Measurements from ENCODE around the gene KDM6B. TPM values are rescaled to one million over a fixed set of nuclear protein-coding genes. Genes with fewer than 3 reads are reported as not detected.

The KDM6B gene
- total and polyA plus RNA-seq, 2 donors: 7.9 to 17.3 TPM

DNA sequence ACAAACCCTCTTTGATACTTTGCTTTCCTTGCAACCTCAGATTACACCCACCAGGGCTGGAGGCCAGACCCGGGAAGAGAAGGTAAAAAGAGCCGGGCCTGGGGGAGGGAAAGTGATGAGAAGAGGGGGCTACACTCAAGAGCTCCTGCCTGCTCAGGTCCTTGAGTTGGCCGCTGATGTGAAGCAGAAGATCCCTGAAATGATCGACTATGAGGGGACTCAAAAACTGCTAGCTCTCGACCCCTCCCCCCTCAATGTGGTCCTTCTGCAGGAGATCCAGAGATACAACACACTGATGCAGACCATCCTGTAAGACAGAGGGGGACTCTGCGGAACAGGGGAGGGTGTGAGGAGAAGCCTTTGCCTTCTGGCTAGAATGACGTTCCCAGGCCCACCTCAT, 2.8 kb upstream of the KDM6B start:
- no peak for DNase-seq (ENCODE audit: extremely low spot score)
- 77% methylated on average over 7 of the region's 7 CpGs for WGBS
- no peak overlapping the region for H3K4me3 ChIP-seq (ENCODE audit: low read depth, low read length)
- H3K36me3 ChIP-seq (ENCODE audit: insufficient read depth): no peaks in the 10 kb centered on the region
- H3K27ac ChIP-seq (ENCODE audit: low read depth): no peak overlapping the region
- no peaks in the 10 kb centered on the region for H3K4me1 ChIP-seq (ENCODE audit: insufficient read depth)

DNA sequence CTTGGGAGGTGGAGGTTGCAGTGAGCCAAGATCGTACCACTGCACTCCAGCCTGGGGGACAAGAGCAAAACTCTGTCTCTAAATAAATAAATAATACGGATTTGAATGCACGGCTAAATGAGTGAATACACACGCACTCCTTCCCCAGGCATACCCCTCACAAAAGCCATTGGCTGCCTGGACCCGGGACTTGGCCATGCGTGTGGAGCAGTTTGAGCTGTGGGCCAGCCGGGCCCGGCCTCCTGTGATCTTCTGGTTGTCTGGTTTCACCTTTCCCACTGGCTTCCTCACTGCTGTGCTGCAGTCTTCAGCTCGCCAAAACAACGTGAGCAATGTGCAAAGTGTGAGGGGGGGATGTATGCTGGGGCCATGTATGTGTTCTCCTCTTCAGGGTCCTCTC, 1.6 kb upstream of the KDM6B start:
- DNase-seq (ENCODE audit: extremely low spot score): no peak
- H3K4me3 ChIP-seq (ENCODE audit: low read depth, low read length): no peak overlapping the region
- H3K36me3 ChIP-seq (ENCODE audit: insufficient read depth): no peaks in the 10 kb centered on the region
- 84% methylated on average over 10 of the region's 10 CpGs for WGBS
- H3K4me1 ChIP-seq (ENCODE audit: insufficient read depth): peaks cover 4% of the 10 kb centered on the region
- H3K27ac ChIP-seq (ENCODE audit: low read depth): no peak overlapping the region

DNA sequence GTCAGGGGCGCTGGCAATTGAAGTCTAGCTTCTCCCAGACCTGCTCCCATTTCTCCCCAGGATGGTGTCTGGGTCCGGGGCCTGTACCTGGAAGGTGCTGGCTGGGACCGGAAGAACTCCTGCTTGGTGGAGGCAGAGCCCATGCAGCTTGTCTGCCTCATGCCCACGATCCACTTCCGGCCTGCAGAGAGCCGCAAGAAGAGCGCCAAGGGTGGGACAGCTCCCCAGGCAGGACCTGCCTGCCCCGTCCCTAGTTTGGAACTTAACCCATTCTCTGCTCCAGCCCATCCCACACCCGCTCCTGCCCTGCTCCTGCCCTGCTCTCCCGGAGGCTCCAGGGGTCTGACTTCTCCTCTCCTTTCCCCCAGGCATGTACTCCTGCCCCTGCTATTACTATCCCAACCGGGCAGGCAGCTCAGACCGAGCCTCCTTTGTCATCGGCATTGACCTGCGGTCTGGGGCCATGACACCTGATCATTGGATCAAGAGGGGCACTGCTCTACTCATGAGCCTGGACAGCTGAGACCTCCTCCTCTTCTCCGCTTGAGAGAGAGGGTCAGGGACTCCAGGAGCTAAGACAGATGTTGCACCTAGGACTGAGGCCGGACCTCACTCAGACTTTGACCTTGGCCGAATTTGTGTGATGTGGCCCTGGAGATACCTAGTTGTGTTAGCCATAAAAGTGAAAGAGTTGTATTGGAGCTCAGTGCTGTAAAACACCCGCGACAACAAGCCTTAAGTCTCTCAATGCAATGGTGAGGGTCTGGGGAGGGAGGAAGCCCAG, 814 bp upstream of the KDM6B start:
- no peaks in the 10 kb centered on the region for H3K36me3 ChIP-seq (ENCODE audit: insufficient read depth)
- no peak for DNase-seq (ENCODE audit: extremely low spot score)
- no peak overlapping the region for H3K27ac ChIP-seq (ENCODE audit: low read depth)
- 41% methylated on average over 19 of the region's 19 CpGs for WGBS
- peaks cover 4% of the 10 kb centered on the region for H3K4me1 ChIP-seq (ENCODE audit: insufficient read depth)
- no peak overlapping the region for H3K4me3 ChIP-seq (ENCODE audit: low read depth, low read length)

DNA sequence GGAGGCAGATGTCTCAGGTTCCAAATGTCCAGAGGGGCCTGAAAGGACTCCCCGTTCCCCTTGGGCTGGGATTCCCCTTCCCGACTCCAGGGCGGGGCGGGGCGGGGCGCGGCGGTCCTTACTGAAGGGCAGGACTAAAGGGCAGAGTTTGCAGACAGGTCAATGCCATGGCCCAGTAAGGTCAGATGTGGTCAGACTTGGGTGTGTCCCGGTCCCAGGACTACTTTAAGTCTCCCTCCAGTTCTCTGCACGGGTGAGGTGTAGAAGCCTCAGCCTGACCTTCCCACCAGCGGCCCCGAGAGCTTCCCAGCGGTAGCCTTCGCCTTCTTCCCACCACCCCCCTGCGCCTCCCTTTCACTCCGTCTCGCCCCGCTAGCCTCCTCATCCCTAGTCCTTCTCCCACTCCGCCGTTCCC, 532 bp downstream of the KDM6B start:
- Histone ChIP-seq H3K27ac (ENCODE audit: low read depth) (peak overlapping the region; percentile 93), H3K4me1 (ENCODE audit: insufficient read depth) (peaks cover 4% of the 10 kb centered on the region), H3K36me3 (ENCODE audit: insufficient read depth) (no peaks in the 10 kb centered on the region), H3K4me3 (ENCODE audit: low read depth, low read length) (peak overlapping the region; percentile 80)
- DNase-seq (ENCODE audit: extremely low spot score): no peak
- 1% methylated on average over 20 of the region's 20 CpGs for WGBS

DNA sequence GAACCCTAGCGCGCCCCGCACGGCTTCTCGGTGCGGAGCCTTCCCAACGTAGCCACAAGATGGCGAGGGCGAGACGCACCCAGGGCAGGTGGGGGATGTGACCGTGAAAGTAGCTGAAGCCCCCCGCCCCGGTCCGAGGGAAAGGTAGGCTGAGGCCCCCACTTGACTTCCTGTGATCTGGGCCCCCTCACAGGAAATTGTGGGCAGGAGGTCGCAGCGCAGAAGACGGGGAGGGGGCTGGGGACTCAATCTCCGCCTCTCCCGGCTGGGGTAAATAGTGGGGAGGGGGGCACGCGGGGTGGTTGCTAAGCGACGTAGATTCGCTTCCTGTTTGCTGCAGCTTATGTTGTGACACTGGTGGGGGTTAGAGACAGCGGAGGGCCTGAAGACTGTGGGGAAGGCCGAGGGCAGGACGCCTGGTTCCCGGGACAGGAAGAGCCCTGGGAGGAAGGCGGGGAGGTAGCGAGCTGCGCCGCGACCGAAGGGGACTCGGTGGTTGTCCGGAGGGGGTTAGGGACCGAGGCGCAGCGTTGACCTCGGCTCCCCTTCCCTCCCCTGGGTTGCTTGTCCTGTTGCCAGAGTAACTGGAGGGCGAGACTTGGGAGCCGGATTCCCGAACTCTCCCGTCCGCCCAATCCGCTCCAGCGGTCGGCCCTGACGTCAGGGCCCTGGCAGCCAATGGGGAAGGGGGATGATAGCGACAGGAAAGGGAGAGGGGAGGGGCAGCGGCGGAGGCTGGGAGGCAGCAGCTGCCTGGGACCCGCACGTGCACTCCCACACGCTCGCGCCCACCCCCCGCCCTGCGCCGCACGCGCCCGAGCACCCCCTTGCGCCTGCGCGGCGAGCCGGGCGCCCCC, 1.2 kb downstream of the KDM6B start:
- Histone ChIP-seq H3K4me1 (ENCODE audit: insufficient read depth) (peaks cover 4% of the 10 kb centered on the region), H3K27ac (ENCODE audit: low read depth) (peak overlapping the region; percentile 91), H3K36me3 (ENCODE audit: insufficient read depth) (no peaks in the 10 kb centered on the region), H3K4me3 (ENCODE audit: low read depth, low read length) (peak overlapping the region; percentile 80)
- 1% methylated on average over 68 of the region's 69 CpGs for WGBS
- peak; percentile 95 for DNase-seq (ENCODE audit: extremely low spot score)

DNA sequence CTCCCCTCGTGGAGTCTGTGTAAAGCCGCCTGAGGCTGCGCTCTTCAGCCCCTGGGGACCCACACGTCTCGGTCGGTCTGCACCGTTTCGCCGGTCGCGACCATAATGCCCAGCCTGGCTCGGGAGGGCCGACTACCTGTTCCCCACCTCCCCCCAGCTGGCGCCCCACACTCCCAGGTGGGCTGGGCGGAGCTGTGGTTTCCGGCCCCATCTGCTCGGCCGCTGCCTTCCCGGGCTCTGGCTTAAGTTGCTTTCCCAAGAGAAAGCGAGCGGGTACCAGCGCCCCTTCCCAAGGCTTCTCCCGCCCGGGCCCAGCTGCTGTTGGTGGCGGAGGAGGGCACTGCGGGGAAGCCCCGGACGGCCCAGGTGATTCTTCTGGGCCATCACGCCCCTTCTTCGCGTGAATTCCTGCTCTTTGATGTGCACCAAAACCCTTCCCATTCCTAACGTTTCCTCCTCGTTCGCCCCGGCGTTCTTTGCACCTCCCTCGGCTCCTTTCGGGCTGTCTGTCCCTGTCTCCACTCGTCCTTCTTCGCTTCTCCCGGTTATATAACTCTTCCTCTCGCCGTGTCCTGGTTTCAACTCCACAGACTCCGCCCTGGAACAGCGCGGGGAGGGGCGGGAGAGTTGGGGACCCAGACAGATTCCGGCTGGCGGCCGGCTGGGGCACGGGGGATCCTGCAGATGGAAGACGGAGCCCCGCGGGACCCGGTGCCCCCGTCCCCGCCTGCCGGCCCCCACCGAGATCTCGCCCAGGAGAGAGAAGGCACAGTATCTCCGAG, 2.0 kb downstream of the KDM6B start:
- no peak for DNase-seq (ENCODE audit: extremely low spot score)
- Histone ChIP-seq H3K4me1 (ENCODE audit: insufficient read depth) (peaks cover 4% of the 10 kb centered on the region), H3K4me3 (ENCODE audit: low read depth, low read length) (peak overlapping the region; percentile 80), H3K36me3 (ENCODE audit: insufficient read depth) (no peaks in the 10 kb centered on the region), H3K27ac (ENCODE audit: low read depth) (peak overlapping the region; percentile 91)
- under 1% methylated on average over 61 of the region's 61 CpGs for WGBS

DNA sequence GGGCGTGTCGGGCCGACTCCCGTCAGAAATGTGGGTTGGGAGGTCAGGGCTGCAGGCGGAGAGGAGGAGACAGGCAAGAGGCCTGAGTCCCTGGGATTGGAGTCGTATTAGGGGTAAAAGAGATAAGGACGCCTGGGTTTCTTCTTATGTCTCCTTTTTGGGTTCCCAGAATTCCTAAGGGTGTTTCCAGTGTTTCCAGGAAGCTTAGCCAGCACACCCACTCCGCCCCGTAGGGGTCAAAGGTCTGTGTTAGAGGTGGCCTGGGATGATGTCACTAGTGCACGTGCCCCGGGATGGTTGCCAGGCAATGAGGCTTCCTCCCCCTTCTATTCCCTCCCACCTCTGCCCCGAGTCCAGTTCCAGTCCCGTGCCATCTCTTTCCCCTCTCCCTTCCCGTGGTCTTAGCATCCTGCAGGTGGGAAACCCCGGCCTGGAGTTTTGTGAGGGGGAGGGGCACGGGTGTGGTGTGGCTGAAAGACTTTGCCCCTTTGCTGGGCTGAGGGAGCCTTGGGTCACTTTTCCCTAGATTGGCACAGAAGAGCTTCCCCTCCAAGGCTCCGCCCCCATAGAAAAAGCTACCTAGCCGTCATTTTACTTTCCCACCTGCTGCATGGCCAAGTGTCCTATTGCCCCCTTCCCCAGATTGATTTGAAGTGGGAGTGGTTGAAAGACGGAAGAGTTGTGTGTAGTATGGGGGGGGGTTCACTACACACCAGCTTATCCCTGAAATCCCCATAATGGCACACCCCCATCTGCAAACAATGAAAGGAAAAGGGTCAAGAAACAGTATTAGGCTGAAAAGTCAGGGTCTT, 2.8 kb downstream of the KDM6B start:
- H3K36me3 ChIP-seq (ENCODE audit: insufficient read depth): no peaks in the 10 kb centered on the region
- peak overlapping the region; percentile 91 for H3K27ac ChIP-seq (ENCODE audit: low read depth)
- 3% methylated on average over 19 of the region's 19 CpGs for WGBS
- peak overlapping the region; percentile 80 for H3K4me3 ChIP-seq (ENCODE audit: low read depth, low read length)
- peaks cover 4% of the 10 kb centered on the region for H3K4me1 ChIP-seq (ENCODE audit: insufficient read depth)
- no peak for DNase-seq (ENCODE audit: extremely low spot score)

DNA sequence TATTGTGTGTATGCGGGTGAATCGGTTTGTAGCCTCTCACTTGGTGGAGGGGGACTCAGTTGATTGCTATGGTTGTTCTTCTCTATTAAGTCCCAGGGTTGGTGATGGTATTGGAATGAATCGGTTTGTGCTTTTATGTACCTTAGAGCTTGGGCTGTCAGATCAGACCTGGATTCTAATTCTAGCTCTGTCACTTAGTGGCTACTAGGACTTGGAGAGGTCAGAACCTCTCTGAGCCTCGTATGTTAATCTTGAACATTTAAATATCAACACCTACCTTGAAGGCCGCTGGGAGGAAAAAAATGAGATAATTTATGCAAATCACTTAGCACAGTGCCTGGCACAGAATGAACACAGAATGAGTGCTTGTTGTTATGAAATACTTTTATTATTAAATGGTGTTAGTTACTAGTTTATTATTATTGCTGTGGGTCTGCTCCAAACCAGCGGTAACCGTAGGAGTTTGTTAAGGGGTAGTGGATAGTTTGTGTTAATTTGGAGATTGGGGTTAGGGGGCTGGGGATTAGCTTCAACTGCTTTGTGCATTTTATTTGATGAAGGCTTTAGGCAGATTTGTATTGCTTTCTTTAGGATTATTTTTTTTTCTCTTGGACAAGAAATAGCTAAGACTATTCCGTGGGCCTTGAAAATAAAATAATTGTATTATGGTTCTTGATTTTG, 3.5 kb downstream of the KDM6B start:
- 15% methylated on average over 8 of the region's 8 CpGs for WGBS
- Histone ChIP-seq H3K27ac (ENCODE audit: low read depth) (no peak overlapping the region), H3K36me3 (ENCODE audit: insufficient read depth) (no peaks in the 10 kb centered on the region), H3K4me1 (ENCODE audit: insufficient read depth) (peaks cover 4% of the 10 kb centered on the region), H3K4me3 (ENCODE audit: low read depth, low read length) (peak overlapping the region; percentile 11)
- DNase-seq (ENCODE audit: extremely low spot score): no peak

DNA sequence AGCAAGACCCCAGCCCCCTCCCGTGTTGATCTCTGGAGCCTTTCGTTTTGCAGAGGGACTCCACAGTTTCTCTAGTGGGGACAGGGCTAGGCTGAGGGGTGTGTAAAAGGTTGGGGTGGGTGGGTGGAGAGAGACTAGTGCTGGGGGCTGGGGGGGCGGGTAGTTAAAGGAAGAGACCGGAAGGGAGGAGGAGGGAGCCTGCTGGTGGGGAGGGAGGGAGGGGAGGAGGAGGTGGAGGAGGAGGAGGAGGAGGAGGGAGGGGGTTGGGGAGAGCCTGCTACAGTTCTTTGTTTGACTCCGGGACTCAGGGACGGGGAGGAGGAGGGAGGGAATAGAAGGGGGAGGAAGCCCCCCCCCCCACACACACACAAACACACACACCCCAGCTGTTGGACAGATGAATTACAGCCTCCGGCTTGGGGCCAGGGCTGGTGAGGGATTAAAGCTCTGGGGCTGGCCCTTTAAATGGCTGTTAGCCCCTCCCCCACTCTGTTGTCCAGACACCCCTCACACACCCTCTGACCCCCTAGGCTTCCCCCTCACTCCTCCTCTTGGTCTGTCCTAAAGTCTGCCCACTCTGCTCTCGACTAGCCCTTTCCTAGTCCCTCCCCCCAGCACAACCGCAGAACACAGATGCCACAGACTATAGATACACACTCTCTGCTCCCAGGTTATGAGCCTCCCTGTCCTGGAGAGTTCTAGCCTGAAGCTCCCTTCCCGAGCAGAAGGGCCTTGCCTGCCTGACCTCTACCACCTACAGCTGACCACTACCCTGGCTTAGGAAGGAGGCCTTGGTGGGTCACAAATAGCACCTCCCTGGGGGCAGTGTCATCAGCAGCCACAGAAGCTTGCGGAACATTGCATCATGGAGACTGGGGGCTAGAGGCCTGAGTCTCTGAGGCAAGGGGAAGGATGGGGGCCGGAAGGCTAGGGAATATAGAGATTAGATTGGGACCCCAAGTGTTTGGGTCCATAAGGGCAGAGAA, 4.4 kb downstream of the KDM6B start:
- Histone ChIP-seq H3K27ac (ENCODE audit: low read depth) (no peak overlapping the region), H3K4me3 (ENCODE audit: low read depth, low read length) (peak overlapping the region; percentile 11), H3K36me3 (ENCODE audit: insufficient read depth) (no peaks in the 10 kb centered on the region), H3K4me1 (ENCODE audit: insufficient read depth) (peaks cover 4% of the 10 kb centered on the region)
- WGBS: 18% methylated on average over 11 of the region's 12 CpGs
- DNase-seq (ENCODE audit: extremely low spot score): no peak

DNA sequence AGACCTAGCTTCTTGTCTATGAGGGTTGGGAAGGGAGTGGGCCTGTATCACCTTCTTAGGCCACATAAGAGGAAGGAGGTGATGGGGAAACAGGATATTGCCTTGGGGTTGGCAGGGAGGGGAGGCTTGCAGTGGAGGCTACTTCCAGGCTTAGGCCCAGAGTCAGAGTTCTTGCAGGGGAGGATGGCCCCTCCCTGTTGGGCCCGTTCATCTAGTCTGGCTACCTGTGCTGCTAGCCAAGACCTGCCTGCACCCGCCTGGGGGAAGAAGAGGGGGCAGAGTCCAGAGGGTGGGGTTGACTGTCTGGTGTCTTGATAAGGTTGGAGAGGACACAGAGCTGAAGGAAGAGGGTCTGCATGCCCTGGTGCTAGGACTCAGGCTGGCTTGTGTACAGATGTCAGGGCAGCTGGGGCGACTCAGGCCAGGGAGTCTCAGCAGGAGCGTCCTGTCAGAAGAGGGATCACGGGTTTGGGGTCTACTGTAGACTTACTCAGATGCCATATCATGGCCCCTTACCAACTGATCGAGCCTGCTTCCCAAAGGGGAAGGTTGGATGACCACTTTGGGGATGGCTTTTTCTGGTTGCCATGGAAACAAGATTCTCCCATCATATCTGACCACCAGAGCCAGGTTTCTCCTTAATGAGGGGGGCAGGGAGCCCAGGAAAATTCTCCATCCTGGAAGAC, 5.3 kb downstream of the KDM6B start:
- no peaks in the 10 kb centered on the region for H3K36me3 ChIP-seq (ENCODE audit: insufficient read depth)
- H3K4me3 ChIP-seq (ENCODE audit: low read depth, low read length): no peak overlapping the region
- WGBS: 58% methylated on average over 6 of the region's 6 CpGs
- no peak overlapping the region for H3K27ac ChIP-seq (ENCODE audit: low read depth)
- H3K4me1 ChIP-seq (ENCODE audit: insufficient read depth): peaks cover 4% of the 10 kb centered on the region
- DNase-seq (ENCODE audit: extremely low spot score): no peak

DNA sequence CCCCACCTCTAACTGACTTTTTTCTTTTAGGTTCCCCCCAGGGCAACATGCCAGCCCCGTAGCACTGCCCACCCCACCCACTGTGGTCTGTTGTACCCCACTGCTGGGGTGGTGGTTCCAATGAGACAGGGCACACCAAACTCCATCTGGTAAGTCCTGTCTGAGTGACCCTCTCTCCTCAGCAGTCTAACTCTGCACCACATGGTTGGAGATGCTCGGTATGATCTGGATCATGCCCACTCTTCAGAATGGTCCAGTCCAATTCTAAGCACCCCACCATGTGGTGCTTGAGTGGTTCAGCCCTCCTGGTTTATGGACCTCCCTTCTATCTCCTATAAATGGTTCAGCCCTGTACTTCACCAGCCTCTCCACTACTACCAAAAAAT, 5.9 kb downstream of the KDM6B start:
- no peak for DNase-seq (ENCODE audit: extremely low spot score)
- Histone ChIP-seq H3K4me3 (ENCODE audit: low read depth, low read length) (no peak overlapping the region), H3K27ac (ENCODE audit: low read depth) (no peak overlapping the region), H3K4me1 (ENCODE audit: insufficient read depth) (peaks cover 4% of the 10 kb centered on the region), H3K36me3 (ENCODE audit: insufficient read depth) (no peaks in the 10 kb centered on the region)
- 40% methylated on average over 2 of the region's 2 CpGs for WGBS

Data from urinary bladder (tissue), 4 donors.